ENCODE results near the gene BICD2. TPM values are rescaled to one million over a fixed set of nuclear protein-coding genes. Genes with fewer than 3 reads are reported as not detected.

Gene BICD2
- total and polyA plus RNA-seq, 10 of the 15 experiments (the other 5 are each of a cell fraction or from before 2014, with no cell fraction given): 5.3 to 25.5 (median 14.4) TPM

DNA sequence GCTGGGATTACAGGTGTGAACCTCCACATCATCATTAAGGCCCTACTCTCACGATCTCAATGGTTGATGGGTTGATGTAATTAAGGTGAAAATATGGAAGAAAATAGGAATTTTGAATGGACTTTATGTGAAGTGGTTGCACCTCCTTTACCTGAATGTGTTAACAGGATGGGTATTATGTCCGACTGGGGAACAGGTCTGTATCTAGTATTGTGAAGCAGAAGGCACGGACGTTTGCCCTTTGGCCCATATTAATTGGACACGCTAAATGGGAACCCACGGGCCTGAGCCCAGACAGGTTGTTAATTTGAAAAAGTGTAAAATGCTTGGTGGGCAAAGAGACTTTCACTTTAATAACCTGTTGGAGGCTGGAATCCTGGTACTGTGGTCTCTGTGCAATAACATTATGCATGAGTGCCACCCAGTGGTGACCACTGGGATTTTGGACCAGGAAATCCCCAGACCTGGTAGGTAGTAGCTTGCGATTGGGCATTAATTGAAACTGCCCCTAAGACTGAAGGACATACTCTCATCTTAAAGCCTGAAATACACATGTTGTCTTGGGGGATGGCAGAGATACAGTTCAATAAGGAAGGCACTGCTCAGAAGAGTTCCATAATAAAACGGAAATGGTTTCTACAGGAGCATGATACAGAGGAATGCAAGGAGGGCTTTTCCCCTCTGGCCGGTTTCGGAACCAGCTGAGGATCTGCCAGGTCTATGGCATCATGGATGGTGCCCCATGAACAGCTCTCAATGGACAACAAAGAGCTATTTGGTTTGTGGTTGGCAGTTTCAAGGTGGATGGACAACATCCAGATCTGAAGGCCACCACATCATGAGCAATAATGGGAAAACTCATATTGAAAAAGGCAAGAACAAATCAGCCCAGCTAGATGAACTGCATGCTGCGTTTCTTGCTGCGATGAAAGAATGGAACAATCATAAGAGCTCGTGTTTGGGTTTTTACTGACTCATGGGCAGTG, 26.2 kb upstream of the BICD2 start:
- RAD21 ChIA-PET (ENCODE audit: unreplicated experiment): interaction anchor here (0.7 to 4.8 kb wide), 13 partner anchors 8 to 652 kb away, joined by 3 to 32 read pairs (median 4); partner anchors contain the start of genes BICD2 and IPPK
- ATAC-seq (peak; percentile 95), FAIRE-seq (peak; percentile 94), DNase-seq (ENCODE audit: low read depth, low spot score) (peak; percentile 49)
- SMC1A ChIA-PET (ENCODE audit: uncharacterized antibody, unreplicated experiment): interaction anchor here (0.6 to 2.7 kb wide), 13 partner anchors 9 to 650 kb away, joined by 3 to 31 read pairs (median 4); no protein-coding TSS in a partner anchor
- Histone ChIP-seq H3K9me3 (replicated peaks; ENCODE audit: control insufficient read depth, insufficient read depth, low read length) (peaks cover 6% of the 10 kb centered on the region; the same call in 2 of the 3 replicates), H3K27me3 (replicated peaks in 1 of 2; ENCODE audit: control insufficient read depth in 2 of 2, insufficient read depth in 2 of 2, low read length in 1 of 2) (peaks cover 3 to 5% of the 10 kb centered on the region in 2 experiments), H3K4me1 (ENCODE audit: control insufficient read depth, insufficient read depth, low read length) (peaks cover 6% of the 10 kb centered on the region; the same call in 1 of the 2 replicates), H3K36me3 (ENCODE audit: control insufficient read depth in 2 of 2, insufficient read depth in 2 of 2, low read length in 1 of 2) (no peaks in the 10 kb centered on the region), H2AFZ (ENCODE audit: control insufficient read depth, low read depth, low read length) (no peak overlapping the region), H3K9ac (ENCODE audit: control insufficient read depth, insufficient read depth, low read length) (no peak overlapping the region), H3K4me3 (no peak overlapping the region), H3K27ac (ENCODE audit: control insufficient read depth, insufficient read depth) (no peak overlapping the region), H4K20me1 (ENCODE audit: control insufficient read depth, insufficient read depth) (no peaks in the 10 kb centered on the region; the same call in 1 of the 2 replicates), H3K4me2 (ENCODE audit: control insufficient read depth, insufficient read depth) (0 out of 2 replicates have a peak overlapping the region, but pooled peaks have one; percentile 23), H3K79me2 (ENCODE audit: control insufficient read depth, insufficient read depth, low read length) (no peaks in the 10 kb centered on the region)
- intact Hi-C loops (cut with micrococcal nuclease; ENCODE audit: unreplicated experiment): loop anchor here (1.0 to 5.0 kb wide), 2 partner anchors 75 to 654 kb away; no protein-coding TSS in a partner anchor
- in situ Hi-C loops (cut with MboI): loop anchor here (5.0 kb wide), 2 partner anchors 74 to 654 kb away; no protein-coding TSS in a partner anchor
- no TSS peak for BruUV-seq (replicated peaks)
- POLR2A ChIA-PET: interaction anchor here (1.0 kb wide), 1 partner anchor 51 kb away, joined by 3 read pairs; no protein-coding TSS in a partner anchor
- 33% methylated on average over 13 of the region's 13 CpGs for WGBS (ENCODE audit: insufficient coverage, insufficient replicate concordance, low lambda C conversion rate, missing lambda C conversion rate)
- CTCF ChIA-PET: interaction anchor here (0.6 to 9.4 kb wide), 28 partner anchors 8 to 655 kb away, joined by 3 to 156 read pairs (median 4); partner anchors contain the start of genes BICD2, CENPP and NOL8
- TF ChIP-seq TCF3 (IDR thresholded peaks at IDR 0.05; ENCODE audit: borderline replicate concordance, insufficient read depth, low read depth, low read length) (no peak), RB1 (IDR thresholded peaks at IDR 0.05; ENCODE audit: borderline replicate concordance) (peak; percentile 28; the same call in 1 of the 2 replicates), IRF4 (IDR thresholded peaks at IDR 0.05; ENCODE audit: low read depth, low read length) (peak; percentile 58; the same call in 1 of the 2 replicates), RUNX3 (IDR thresholded peaks at IDR 0.05; ENCODE audit: low read length) (peak; percentile 66), SMARCA5 (IDR thresholded peaks at IDR 0.05) (no peak), RELA (IDR thresholded peaks at IDR 0.05; ENCODE audit: borderline replicate concordance, partially characterized antibody) (peak; percentile 27), CBX3 (IDR thresholded peaks at IDR 0.05; ENCODE audit: borderline replicate concordance, low read depth) (no peak), NFYB (IDR thresholded peaks at IDR 0.05; ENCODE audit: insufficient read depth, low read depth, low read length) (no peak), TCF12 (IDR thresholded peaks at IDR 0.05; ENCODE audit: low read depth, low read length) (0 out of 2 replicates have a peak, but pooled peaks have one; percentile 14), YY1 (IDR thresholded peaks at IDR 0.05; ENCODE audit: low read depth, low read length) (0 out of 2 replicates have a peak, but pooled peaks have one; percentile 24), SMC3 (IDR thresholded peaks at IDR 0.05; ENCODE audit: borderline replicate concordance, low read length) (peak; percentile 92), ZSCAN29 (IDR thresholded peaks at IDR 0.05) (no peak), RAD51 (IDR thresholded peaks at IDR 0.05) (no peak), IKZF1 (conservative IDR thresholded peaks at IDR 0.05) (no peak), NFIC (IDR thresholded peaks at IDR 0.05; ENCODE audit: low read depth, low read length) (0 out of 2 replicates have a peak, but pooled peaks have one; percentile 25), SREBF1 (IDR thresholded peaks at IDR 0.05; ENCODE audit: low read length) (no peak), TBL1XR1 (IDR thresholded peaks at IDR 0.05; ENCODE audit: low read depth, low read length) (peak; percentile 63; the same call in 1 of the 2 replicates), CBFB (IDR thresholded peaks at IDR 0.05; ENCODE audit: low read depth) (0 out of 2 replicates have a peak, but pooled peaks have one; percentile 55), POU2F2 (IDR thresholded peaks at IDR 0.05; ENCODE audit: borderline replicate concordance, low read depth, low read length) (no peak)
- TF ChIP-seq, protein P1, sequence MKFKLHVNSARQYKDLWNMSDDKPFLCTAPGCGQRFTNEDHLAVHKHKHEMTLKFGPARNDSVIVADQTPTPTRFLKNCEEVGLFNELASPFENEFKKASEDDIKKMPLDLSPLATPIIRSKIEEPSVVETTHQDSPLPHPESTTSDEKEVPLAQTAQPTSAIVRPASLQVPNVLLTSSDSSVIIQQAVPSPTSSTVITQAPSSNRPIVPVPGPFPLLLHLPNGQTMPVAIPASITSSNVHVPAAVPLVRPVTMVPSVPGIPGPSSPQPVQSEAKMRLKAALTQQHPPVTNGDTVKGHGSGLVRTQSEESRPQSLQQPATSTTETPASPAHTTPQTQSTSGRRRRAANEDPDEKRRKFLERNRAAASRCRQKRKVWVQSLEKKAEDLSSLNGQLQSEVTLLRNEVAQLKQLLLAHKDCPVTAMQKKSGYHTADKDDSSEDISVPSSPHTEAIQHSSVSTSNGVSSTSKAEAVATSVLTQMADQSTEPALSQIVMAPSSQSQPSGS (IDR thresholded peaks at IDR 0.05; ENCODE audit: low read length): no peak
- TF ChIP-seq, protein P2, sequence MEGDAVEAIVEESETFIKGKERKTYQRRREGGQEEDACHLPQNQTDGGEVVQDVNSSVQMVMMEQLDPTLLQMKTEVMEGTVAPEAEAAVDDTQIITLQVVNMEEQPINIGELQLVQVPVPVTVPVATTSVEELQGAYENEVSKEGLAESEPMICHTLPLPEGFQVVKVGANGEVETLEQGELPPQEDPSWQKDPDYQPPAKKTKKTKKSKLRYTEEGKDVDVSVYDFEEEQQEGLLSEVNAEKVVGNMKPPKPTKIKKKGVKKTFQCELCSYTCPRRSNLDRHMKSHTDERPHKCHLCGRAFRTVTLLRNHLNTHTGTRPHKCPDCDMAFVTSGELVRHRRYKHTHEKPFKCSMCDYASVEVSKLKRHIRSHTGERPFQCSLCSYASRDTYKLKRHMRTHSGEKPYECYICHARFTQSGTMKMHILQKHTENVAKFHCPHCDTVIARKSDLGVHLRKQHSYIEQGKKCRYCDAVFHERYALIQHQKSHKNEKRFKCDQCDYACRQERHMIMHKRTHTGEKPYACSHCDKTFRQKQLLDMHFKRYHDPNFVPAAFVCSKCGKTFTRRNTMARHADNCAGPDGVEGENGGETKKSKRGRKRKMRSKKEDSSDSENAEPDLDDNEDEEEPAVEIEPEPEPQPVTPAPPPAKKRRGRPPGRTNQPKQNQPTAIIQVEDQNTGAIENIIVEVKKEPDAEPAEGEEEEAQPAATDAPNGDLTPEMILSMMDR (IDR thresholded peaks at IDR 0.05 in 2 of 3, conservative IDR thresholded peaks at IDR 0.05 in 1 of 3; ENCODE audit: control insufficient read depth in 2 of 3, extremely low read depth in 1 of 3, insufficient read depth in 1 of 3, low read depth in 3 of 3, low read length in 3 of 3): peak; percentile 72 to 93 (median 85)
